ENCODE measurements around the gene AJAP1.

The AJAP1 gene

DNA sequence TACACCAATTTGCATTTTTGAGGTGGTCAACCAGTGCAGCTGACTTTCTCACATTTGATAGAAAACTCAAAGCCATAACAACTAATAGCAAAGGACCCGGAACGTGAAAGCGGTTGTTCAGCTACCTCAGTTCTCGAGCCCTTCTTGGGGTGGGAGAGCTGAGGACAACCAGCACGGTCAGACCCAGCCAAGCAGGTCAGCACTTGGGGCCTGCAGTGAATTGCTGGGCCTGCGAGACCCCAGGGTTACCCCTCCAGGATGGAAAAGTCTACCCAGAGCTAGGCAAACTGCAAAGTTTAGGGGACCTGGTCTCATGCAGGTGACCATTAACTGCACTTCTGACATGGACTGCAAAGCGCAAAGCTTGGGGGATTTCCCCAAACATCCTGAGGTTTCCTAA, 23.8 kb upstream of the AJAP1 start:
- no peak for FAIRE-seq
- DNase-seq (ENCODE audit: low spot score): no peak

DNA sequence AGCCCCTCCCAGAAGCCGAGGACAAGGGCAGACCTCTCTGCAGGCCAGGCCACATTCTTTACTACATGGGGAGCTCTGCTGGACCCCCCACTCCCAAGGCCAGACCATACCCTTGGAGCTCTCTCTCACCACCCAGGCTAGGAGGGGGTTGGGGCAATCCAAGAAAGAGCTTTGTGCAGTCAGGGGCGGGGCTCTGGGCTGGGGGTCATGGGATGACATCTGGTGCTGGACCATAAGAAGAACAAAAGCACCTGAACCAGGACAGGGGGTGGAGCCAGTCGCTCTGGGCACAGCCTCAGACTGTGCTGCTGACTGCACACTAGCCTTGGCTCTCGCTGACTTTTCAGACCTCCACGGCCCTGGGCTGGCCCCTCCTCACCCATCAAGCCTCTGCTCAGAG, 23.1 kb upstream of the AJAP1 start:
- no peak for DNase-seq (ENCODE audit: low spot score)
- FAIRE-seq: no peak

DNA sequence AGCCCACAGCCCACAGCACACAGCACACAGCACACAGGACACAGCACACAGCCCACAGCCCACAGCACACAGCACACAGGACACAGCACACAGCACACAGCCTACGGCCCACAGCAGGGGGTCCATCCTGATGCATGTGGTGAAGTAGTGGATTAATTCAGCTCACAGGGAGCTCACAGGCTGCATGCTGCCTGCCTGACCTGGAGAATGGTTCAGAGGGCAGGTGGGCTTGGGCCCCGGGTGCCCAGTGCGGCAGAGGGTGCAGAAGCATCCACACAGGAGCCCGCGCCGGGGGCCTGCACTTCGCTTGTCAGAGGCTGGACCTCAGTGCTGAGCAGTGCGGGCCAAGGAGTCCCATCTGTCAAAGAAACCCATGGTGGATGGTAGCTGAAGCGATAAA, 21.1 kb upstream of the AJAP1 start:
- DNase-seq (ENCODE audit: low spot score) (no peak), FAIRE-seq (no peak)

- DNase-seq (ENCODE audit: low spot score) (no peak), FAIRE-seq (no peak)
These were observed 20.1 kb upstream of the AJAP1 start for GRCh38 chr1:4634156-4634792.

DNA sequence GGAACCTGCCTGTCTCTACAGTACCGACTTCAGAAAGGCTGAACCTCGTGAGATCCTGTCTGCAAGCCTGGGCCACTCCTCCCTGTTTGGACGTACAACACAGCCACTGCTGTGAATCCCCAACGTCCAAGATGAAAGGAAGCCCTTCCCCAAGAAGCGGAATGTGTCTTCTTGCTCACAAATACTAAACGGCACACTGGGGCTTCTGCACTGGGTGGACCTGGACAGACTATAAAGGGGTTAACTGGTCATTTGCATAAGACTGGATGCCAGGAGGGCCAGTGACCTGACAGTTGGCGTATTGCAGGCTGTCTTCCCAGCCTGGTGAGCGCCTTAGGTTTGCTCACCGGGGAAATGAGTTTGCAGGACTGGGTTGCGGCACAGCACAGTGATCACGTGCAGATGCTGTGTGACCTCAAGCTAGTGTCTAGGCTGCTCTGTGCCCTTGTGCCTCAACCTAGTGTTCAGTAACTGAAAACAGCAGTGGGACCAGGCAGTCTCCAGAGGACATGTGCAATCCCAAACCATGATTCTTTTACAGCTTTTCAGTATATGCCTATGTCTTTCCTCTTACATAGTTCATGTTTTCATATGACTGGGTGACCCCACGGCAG, 19.5 kb upstream of the AJAP1 start:
- DNase-seq (ENCODE audit: low spot score) (no peak), FAIRE-seq (no peak)

DNA sequence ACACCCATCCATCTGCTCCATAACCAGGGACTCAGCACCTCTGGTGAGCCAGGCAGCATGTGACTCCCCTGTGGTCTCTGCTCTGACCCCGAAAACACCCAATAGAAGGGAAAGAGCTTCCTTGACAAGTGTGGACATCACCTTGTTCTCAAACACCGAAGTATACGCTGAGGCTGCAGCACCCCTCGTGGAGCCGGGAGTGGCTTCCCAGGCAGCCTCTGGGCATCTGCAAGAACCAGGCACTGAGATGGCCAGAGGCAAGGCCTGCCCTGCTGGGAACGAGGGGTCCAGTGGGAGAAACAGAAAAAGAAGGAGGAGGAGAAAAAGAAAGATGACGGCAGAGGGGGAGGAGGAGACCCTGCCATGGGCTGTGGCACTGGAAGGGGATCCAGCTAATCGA, 18.2 kb upstream of the AJAP1 start:
- FAIRE-seq (no peak), DNase-seq (ENCODE audit: low spot score) (no peak)

GRCh38 chr1:4636644-4637380, 17.6 kb upstream of the AJAP1 start:
- DNase-seq (ENCODE audit: low spot score) (no peak), FAIRE-seq (no peak)

- DNase-seq (ENCODE audit: low spot score): no peak
- no peak for FAIRE-seq
These were observed 16.6 kb upstream of the AJAP1 start for GRCh38 chr1:4637616-4638344.

GRCh38 chr1:4638345-4638729, 16.1 kb upstream of the AJAP1 start:
- DNase-seq (ENCODE audit: low spot score) (no peak), FAIRE-seq (no peak)

DNA sequence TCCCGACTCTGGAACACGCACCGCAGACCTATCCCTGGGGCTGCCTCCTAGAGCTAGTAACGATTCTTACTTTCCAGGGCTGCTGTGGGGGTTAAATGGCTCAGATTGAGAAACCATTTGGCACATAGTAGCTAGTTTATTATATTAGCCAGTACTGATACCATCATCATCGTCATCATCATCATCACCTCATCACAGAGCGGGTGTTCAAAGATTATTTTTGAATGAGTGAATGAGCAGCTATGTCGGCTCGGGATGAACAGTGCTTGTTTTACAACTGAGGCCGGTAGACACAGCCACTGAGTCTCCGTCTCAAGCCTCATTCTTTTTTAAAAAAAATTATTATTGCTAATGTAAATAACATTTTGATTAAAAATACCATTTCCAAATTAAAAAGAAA, 13.5 kb upstream of the AJAP1 start:
- DNase-seq (ENCODE audit: low spot score): no peak
- FAIRE-seq: no peak

DNA sequence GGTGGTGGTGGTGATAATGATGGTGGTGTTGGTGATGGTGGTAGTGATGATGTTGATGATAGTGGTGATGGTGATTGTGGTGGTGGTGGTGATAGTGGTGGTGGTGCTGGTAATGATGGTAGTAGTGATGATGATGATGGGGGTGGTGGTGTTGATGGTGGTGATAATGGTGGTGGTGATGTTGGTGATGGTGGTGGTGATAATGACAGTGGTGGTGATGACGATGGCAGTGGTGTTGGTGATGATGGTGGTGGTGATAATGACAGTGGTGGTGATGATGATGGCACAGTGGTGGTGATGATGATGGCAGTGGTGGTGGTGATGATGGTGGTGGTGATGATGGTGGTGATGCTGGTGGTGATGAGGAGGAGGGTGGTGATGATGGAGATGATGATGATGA, 7.0 kb upstream of the AJAP1 start:
- FAIRE-seq (no peak), DNase-seq (ENCODE audit: low spot score) (no peak)

GRCh38 chr1:4648657-4649056, 5.8 kb upstream of the AJAP1 start:
- DNase-seq (ENCODE audit: low spot score): no peak
- FAIRE-seq: no peak

GRCh38 chr1:4650481-4650880, 3.9 kb upstream of the AJAP1 start:
- FAIRE-seq (peak; percentile 83), DNase-seq (ENCODE audit: low spot score) (peak; percentile 79)

DNA sequence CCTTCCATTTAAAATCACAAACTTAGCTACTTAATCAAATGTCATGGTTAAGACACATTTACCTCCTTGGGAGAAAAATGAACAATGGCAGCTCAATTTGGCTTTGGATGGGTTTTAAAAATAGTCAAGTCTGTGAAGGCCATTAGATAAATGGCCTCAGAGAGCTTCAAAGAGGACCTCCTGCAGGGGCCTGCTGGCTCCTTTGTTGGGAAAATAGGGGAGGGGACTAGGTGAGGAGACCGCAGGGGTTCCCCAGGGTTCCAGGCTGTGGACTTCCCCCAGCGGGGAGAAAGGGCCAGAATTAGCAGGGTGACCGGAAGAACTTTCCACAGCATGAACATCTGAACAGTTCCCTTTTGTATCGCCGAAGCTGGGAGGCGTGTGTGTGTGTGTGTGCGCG, 3.4 kb upstream of the AJAP1 start:
- DNase-seq (ENCODE audit: low spot score) (no peak), FAIRE-seq (no peak)

DNA sequence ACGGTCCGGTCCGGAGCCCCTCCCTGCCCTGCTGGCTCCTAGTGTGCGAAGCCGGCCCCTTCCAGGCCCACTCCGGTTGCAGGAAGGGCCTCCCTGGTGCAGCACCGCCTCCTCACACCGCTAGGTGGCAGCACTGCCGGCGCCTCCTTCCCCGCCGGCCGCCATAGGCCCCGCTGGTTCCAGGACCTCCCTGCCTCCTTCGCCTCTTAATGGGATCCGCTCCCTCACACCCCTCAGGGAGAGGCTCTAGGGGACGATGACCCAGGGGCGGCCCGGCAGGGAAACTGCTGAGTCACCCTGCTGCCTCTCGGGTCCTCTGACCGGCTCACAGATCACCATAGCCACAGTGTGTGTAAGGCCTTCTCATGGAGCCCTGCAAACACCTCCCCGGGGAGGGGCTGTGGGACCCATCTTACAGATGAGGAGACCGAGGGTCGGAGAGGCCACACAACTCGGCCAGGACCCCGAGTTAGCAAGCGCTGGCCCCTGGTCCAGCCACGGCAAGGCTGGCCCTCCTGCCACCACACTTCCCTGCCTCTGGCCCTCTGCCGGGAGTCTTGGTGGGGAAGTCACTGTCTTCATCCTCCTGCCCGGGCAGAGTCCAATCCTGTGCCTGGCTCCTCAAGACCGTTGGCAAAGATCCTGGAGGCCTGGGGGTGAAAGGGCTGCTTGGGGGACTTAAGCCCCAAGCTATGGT, 1.6 kb upstream of the AJAP1 start:
- FAIRE-seq (no peak), DNase-seq (ENCODE audit: low spot score) (peak; percentile 35)

GRCh38 chr1:4653328-4653660, 1.1 kb upstream of the AJAP1 start:
- FAIRE-seq (no peak), DNase-seq (ENCODE audit: low spot score) (no peak)

DNA sequence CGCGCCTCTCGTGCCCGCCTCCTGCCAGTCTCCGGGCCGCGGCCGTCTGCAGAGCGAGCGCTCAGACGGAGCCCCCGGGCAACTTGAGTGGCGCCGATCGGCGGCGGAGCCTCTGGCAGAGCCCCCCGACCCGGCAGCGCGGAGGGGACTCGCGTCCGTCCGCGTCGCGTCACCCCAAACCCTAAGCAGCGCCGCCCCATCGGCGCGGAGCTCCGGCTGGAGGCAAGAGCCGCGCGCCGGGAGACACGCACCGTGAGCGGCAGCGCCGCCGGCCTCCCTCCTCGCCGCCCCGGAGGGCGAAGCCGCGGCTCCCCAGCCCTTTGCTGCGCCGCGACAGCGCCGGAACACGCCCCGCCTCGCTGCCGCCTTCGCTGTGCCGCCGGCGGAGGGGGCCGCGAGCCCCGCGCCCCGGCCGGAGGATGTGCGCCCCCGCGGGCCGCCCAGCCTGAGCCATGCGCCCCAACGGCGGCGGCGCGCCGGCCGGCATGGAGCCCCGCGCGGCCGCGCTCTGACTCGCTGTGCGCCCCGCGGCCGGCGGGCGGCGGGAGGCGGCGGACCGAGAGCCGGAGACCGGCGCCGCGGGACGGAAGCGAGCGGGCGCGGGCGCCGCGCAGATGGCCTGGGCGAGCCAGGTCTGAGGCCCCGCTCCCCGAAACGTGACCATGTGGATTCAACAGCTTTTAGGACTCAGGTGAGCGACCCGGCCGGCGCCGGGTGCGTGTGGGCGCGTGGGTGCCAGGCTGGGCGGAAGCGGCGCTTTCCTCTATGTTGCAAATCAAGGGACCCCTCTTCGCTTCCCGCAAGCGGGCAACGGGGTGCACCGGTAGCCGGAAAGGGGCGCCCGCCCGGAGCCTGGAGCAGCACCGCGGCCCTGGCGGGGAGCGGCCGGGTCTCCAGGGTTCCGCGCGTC, 610 bp downstream of the AJAP1 start:
- FAIRE-seq (no peak), DNase-seq (ENCODE audit: low spot score) (no peak)

DNA sequence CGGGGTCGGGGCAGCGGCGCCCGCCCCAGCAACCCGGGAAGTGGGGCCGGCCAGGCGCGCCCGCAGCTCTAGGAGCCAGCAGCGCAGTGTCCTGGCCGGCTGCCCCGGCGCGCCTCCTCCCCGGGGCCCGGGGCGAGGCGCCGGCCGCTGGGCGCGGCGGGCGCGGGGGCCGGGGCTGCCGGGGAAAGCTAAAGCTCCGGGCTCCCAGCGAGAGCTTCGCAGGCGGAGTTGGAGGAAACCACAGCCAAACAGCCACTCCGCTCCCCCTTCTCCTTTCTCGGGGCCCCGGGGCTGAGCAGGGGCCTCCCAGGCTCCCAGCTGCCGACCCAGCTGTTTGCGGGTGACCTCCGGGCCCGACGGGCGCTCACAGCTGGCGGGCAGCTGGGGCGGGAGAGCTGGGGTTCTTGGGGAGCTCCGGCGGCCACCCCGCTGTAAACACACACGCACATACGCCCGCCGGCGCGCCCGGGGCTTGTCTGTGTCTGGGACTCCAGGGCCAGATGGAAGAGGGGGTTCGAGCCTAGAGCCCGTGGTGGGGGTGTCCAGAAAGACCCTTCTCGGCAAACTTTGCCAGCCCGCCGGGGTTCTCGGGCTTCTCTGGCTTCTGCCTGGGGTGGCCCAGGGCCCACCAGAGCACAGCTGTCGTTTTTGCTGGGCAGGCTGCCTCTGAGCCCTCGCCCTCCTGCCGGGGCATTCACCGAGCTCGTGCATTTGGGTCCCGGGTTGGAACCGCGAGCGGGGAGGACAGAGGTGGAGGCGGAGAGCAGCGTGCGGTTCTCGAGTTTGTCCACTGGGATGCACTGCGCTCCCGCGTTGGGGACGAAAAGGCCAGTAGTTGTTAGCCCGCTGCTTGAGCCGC, 1.5 kb downstream of the AJAP1 start:
- DNase-seq (ENCODE audit: low spot score) (peak; percentile 18), FAIRE-seq (no peak)

DNA sequence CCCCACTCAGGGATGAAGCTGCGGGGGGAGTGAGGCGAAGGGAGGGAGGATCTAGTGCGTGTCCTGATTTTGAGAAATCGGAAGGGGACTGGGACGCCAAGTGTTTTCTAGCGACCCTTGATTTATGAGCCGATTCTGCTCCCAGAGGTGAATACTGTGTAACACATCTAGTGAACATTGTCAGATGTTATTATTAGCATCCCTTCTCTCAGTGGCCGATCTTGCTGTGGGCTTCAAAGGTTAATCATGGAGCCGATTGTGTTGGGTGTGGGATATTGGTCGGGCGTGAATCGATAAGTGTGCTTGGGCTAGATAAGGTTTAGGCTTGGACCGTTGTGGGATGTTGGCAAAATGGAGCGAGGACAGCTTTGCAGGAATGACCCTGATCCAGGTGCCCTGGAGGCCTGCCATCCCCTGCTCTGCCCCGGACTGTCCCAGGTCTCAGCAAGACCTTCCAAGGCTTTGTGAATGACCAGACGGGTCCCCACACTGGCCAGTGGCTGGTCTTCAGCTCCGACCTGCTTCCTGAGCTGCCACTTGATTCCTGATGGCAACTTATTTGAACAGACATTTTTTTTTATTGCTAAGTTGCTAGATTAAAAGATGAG, 2.2 kb downstream of the AJAP1 start:
- DNase-seq (ENCODE audit: low spot score): no peak
- no peak for FAIRE-seq

All from RCC 7860 (cell line).